Activated T-cell treated with anti-CD3 and anti-CD28 coated beads, Interleukin-2, amount 50 U/mL, for 48 hours (primary cell): ENCODE measurements around the gene LAMA4.
A peak's percentile ranks its signal among the peaks of the same experiment; 100 is the strongest.

Source experiments
- DNase-seq, 2 experiments: peaks; one replicate each; pipeline ENCODE4 v3.0.0-alpha.2; 2020

Gene LAMA4

DNA sequence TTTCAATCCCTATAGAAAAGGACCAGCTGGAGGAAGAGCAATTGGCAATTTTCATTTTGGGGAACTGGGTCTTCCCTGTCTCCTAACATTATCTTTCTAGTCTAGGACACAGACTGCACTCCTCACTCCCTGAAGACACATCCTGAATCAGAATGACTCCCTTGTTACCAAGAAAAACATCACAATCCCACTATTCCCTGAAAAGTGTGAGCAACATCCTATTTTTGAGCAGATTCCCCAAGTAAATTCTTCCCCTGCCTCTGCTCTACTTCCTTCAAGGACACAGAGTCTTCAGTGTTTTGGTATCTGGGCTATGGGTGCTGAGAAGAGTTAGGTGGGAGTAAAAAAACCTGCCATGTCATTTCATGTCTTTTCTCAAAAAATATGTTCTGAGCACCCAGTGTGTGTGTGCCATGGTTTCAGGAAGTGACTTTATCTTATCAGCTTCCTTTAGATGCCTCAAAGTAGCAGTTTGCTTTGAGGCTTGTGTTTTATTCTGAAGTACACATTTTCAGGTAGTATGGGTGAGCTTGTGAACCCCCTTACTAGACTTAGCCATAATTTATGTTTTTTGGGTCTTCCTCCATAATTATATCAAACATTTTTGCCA lies 12.4 kb downstream of the LAMA4 start:
- DNase-seq, result no peak

DNA sequence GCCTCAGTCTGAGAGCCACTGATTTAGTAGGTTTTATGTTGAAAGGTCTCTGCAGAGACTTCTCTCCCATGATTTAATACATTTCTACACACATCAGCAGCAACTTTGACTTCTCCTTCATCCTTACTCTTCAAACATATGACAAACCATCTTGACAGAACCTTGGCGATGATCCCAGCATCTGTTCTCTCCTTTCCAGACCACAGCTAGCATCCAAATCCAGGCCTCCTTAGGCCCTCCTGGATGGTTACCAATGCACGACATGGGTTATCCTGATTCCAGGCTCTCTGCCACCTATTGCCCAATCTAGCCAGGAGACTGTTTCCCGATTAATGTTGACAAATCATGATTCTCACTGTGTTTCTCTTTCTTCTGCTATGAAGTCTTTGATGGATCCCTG lies 16.8 kb downstream of the LAMA4 start:
- no peak for DNase-seq

DNA sequence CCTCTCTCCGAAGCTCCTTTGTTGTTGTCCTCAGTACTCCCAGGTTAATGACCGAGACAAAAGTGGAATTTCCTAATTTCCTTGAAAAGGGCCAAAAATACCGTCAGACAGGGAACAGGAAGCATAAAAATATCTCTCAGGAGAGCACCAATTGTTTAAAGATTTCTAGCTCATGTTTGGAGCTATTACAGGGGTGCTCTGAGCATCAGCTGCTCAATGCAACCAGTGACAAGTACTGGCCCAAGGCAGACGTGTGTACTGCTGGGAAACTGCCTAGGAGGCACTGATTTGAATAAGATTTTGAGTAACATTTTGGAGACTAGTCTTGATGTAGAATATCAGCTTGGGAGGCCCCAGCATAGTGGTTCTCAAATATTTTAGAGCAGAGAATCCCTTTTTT lies 17.3 kb downstream of the LAMA4 start:
- DNase-seq, result no peak

DNA sequence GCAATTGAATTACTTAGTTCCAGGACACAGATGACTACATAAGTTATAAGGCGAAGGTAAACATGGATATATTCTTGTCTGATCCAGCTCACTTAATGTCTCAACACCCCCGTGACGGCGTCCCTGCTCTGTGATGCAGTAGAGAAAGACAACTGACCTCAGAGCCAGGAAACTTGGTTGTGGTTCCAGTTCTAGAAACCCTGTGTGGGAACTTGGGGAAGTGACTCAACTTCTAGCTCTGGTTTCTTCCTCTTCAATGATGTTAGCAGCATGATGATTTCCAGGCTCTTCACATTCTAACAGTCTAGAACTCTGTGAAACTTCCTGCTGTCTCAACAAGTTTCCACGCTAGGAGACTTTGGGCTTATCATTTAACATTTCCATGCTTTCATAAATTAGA lies 18.4 kb downstream of the LAMA4 start:
- DNase-seq, result peak; percentile 75 to 79

DNA sequence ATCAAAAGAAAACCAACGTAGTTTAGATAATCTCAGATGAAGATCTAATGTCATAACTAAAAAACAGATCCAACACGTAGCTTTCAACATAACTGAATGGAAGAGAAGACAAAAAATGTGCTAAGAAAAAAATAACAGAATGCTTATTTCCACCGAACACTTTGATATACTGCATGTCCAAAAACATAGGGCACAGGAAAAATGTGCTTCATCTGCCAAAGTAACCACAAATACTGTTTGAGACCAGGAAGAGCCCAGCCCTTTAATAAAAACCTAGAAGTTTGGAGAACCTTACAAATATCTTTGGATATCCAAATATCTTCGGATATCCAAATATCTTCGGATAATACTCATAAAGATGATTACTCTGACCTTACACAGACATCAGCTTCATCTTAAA lies 19.8 kb downstream of the LAMA4 start:
- no peak for DNase-seq

DNA sequence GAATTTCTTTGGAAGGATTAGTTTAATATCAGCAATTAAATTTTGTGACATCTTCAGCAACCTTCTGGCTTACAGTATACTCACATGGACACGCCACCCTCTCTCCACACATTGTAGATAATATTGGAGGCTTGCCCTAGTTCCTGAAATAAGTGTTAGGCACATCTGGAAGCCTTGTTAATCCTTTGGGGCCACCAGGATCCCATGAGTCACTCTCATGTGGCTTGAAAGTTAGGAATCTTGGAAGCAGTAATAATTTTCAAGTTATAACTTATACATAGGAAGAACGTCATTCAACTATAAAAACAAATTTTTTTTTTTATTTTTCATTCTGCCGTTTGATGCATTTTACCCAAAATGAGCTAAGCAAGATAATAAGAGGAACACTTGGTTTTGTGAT lies 20.5 kb downstream of the LAMA4 start:
- DNase-seq, result no peak

DNA sequence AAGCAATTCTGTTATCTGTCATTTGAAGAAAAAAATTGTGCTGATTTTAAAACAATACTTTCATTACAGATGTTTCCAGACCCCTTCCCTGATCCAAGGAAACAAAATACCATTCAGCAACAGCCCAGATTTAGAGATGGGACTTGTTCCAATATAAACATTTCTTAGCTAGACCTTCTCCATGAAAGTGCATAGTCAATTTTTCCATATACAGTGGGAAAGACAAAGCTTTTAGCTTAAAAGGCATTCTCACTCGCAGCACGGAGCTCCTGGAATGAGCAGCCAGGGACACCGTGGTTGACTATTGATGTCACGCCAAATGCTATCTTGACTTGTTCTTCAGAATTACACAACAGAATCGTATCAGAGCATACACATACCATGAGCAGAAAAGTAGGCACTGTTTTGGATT lies 21.5 kb downstream of the LAMA4 start:
- DNase-seq, result no peak

DNA sequence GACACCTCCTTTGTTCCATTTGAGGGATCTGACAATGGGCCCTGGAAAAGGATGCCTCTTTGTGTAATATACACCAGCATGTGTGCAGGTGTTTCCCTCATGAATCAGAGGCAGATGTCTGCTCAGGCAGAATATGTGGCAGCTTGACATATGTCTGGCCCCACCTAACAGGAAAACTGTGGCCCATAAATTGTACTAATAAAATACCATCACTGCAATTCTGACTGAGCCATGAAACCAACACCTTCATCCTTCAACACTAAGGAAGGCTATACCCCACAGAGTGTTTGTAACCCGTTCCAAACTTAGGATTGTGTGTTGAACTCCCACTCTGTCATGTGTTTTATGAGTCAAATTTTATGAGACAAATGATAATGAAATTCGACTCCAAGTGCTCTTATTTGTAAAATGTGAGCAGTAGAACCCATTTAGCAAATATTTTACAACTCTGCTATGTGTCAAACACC lies 22.7 kb downstream of the LAMA4 start:
- DNase-seq, result no peak

DNA sequence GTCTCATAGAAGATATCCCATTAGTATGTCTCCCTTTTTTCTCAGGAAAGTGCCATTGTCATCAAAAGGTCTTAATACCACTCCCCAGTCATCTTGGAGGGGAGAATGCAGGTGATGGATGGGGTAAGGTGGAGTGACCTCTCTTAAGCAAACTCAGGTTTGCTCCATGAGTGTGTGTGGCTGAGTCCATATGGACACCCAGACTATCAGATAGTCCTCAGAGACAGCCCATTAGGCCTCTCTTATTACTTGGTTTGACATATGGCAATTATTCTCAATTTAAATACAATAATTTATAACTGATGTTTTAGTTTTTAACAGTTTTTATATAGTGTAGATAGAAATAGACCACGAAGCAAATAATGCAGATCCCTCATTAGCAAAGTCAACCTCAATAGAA lies 23.2 kb downstream of the LAMA4 start:
- DNase-seq, result no peak

DNA sequence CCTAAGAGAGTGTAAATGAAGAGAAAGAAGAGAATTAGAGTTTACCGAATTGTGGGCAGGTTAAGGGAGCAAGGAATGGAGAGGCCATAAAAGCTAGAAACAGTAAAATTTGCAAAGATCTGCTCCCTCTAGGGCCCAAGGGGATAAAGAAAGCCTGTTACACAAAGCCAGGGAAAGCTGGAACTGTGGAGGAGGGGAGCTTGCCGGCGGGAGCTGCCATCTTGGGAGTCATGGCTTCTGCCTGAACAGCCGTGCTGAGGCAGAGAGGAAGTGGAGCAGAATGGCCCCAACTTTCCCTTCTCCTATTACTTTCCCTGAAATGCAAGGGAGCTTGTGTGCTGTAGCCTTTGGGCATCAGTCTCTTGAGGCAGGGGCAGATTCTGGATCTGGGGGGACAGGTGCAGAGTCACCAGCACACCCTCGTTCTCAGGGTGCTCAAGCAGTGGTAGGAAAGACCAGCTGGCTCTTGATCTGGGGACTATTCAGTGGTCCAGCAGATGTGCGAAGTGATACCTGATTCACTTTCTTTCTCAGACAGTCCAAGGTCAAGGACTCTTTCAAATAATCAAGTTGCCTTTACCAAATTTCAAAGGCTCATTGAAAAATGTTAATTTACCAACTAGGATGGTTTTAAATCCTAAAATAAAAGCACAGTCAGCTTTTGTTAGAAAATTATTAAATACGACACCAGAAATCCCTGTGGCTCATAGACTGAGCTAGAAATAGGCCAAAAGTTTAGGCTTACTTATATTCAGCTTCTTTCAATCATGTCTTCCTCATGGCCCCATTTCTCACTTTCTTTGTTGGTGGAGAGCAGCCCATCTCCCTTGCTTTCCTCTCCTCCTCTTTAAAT lies 25.7 kb downstream of the LAMA4 start:
- DNase-seq, result no peak

DNA sequence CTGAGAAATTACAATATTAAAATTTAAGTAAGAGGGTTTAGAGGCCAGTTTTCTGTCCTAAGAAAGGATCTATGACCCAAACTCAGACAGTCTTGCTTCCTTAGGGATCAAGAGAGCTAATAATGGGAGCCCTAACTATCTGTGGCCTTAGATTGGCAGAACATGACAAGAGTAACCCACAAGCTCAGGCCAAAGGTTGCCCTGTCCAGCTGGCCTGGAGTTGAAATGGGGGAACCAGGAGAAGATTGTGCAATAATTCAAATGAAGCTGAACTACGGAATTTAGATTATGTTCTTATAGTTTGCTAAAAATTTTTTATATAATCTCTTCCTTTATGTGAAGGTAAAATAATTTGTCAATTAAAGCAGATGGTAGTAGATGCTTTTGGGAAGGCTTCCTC lies 26.4 kb downstream of the LAMA4 start:
- DNase-seq, result no peak

DNA sequence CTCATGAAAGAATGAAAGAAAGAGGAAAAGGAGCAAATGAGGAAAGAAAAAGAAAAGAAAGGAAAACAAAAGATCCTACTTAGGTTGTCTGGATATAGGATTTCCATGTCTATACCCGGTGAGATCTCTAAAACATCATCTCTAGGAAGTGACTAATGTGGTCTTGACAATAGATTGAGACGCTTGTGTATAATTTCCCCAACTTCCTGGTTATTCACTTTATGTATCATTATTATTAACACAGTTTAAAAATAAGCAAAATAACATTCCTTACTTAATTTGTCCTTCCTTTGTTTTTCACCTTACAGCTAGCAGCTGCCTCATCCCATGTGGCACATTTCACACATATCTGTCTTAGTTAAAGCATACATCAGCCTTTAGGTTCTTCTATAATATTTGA lies 27.0 kb downstream of the LAMA4 start:
- no peak for DNase-seq

DNA sequence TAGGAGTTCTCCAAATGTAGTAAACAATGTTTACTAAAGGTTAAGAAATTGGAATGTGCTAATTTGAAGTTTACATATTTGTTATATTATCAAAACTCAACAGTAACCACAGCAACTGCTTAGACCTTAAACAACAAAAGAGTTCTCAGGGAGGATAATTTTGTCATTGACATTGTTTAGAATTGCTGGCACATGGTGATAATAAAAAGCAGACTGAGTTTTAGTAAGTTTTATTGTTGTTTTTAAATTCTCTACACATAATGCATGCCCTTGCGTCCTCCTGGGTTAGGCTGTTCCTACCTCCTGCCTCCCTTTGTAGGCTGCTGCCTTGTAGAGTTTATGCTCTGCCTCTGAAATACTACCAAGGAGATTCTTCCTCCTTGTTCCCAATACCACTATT lies 28.7 kb downstream of the LAMA4 start:
- DNase-seq, result no peak

DNA sequence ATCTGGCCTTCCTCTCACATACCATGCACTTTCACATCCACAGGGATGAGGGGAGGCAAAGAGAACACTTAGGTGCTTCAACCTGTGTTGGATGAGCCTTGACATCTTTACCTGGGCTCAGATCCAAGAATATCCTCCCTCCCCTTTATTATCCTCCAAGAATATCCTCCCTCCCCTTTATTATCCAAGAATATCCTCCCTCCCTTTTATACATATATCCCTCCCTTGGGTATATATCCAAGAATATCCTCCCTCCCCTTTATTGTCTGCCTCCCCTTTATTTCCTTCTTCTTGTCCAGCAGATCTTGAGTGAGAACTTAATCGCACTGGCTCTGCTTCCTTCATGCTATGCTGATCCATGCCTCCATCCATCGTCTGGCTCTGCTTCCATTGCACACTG lies 30.3 kb downstream of the LAMA4 start:
- DNase-seq, result no peak

DNA sequence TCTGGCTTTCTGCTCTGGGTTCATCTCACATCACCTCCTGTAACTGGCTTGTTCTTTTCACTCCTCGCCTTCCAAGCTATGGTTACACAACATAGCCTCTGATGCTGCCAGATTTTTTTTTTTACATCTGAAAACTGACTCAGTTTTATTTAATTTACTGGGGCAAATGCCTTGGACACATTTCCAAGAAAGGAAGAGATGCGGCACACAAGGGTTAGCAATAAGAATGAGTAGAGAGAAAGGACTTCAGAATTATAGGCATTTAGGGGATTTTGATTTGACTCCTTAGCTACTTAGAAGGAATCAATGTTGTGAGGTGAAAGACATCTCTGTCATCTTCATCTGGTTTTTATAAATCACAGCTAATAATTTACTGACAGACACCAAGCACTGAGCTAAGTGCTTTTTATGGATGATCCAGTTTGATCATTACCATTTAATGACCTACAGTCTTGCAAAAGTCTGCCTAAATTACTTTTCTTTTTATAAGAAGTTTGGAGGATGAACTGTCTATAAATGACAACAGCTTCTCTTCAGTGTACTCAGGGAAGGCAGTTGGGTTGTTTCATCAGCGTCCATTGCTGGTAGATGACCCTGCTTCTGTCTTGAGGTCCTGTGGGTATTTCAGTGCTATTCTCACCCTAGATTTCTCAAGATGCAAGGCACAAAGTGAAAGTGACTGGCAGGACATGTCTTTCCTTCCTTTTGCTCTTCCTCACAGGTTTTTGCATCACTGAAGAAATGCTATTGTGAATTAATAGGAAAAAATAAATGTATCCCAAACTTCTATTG lies 31.1 kb downstream of the LAMA4 start:
- DNase-seq, result no peak

DNA sequence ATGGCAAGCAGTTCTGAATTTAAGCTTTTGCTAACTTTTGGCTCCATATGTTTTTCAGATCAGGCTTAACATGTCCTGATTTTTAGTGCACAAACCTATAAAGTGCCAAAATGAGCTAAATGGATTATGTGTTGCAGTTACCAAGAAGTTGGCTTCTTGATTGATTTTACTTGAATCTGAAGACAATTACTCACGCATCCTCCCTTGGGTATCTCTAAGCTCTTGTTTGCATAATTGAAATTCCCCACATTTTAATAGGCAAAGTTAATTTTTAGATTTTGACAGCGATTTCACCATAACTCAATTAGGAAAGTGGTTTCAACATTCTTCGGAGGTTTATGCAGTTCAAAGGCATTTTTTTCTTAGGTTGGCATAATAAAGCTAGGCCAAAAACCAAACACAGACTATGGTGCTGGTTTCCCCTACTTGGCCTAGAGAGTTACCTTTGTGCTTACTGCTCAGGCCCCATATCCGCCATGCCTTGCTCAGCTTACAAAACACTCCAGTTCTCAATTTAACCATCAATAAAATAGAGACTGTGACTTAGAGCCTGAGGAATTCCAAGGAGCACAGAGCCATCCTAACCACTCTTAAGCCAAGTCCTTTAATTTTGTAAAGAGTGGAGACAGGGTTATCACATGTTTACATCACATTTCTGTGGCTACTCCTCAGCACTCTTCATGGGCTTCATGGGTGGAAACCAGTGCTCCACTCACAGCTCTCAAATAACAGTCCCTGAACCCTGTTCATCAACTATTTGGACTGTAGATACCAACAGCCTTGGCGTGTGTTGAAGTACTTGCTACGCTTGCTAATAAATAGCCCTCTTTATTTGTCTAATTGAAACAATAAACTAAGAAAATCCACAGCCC lies 32.1 kb downstream of the LAMA4 start:
- no peak for DNase-seq

DNA sequence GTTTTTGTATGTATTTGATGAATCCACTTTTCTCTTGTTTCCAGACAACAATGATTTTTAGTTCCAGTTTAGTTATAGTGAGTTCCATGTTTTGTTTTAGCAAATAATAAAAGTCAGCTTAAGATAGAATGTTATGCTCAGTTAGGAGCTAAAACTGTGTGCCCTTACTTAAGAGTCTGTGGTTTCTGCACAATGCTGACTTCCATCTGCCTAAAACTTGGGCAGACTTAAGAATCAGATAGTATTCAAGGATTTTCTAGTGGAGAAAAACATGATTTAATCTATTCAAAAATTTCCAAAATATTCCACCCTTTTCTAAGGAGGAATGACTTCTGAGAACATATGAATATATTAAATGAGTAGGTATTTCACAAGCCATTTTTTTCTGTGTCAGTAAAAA lies 32.8 kb downstream of the LAMA4 start:
- no peak for DNase-seq

DNA sequence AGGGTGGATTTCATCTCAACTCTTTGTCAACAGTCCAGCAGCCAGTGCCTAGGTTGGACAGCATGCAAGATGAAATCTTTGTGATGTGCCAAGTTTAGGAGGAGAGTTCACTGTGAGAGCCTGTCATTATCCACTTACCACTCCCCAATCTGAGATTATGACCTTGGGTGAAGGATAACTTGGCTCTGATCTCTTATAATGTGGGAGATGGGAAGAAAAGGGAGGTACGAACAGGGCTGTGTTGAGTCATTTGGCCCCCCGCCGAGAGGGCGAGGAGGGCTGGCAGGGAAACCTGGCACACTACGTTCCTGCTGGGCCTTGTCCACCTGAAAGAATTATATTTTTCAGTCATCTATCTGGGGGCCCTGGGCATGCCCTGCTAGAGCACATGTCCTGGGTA lies 35.8 kb downstream of the LAMA4 start:
- no peak for DNase-seq

DNA sequence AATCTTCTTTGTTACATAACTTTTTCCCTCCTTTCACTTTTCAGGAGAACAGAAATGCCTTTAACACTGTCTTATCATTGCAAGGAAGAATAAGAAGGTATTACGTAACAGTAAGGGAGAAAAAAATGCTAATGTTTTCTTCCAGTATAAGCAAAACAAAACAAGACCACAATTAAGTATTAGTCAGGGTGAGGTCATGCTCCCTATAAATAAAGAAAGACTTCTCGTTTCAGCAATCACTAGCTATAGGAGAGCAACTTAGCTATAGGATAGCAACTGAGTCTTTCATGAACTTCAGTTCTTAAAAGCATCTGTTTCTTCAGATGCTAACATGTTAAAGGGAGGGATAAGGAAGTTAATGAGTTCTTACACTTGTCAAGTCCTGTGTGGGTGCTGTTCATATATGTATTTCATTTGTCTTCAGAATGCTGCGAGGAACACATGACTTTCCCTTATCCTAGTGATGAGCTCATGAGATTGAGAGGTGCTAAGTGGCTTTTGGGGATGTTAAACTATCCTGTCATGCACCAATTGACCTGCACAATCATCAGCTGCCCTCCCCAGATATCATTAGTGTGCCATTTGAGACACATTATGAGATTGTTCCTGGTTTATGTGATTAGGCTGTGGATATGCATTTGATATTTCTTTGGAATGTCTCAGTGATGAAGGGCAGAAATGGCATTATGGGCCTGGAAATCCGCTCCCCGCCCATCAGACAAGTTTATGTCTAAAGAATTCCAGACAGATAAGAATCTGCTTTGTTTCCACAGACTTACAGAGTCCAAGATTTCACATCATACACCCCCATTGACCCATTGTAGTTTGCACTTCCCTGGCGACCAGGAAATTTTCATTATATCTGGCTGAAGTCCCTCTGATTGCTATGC lies 37.5 kb downstream of the LAMA4 start:
- DNase-seq, result no peak

DNA sequence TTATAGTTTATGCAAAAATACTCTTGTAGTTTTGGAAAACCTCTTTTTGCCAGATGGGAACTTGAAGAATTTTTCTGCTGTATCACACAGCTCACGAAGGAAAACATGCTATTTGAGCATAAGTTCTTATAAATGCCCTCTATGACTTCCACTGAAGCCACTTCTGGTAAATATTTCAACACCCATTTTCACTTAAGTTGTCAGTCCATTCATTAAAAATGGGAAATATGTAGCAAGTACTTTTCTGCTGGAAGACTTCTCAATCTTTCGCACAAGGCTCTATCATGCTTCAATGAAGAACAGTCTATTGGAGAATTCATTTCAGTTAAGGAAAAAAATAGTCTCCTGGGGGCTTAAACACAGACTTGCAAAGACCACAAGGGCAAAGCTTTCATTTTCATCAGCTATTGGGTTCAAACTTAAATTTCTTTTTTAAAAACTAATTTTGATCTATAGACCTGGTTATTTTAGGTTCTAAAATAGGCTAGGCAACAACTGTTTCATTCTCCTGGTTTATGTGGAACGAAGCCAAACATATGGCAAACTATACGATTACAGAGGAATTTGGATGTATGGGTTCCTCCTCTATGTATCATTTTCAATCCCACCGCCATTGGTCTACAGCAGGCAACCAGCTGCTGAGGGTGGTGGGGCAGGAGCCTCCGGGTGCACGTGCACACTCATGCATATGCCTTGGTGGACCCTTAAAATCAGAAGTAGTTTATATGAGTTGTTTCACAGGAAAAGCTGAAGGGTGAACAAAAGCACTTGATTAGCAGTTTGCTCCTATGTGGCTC lies 38.7 kb downstream of the LAMA4 start:
- DNase-seq, result no peak

DNA sequence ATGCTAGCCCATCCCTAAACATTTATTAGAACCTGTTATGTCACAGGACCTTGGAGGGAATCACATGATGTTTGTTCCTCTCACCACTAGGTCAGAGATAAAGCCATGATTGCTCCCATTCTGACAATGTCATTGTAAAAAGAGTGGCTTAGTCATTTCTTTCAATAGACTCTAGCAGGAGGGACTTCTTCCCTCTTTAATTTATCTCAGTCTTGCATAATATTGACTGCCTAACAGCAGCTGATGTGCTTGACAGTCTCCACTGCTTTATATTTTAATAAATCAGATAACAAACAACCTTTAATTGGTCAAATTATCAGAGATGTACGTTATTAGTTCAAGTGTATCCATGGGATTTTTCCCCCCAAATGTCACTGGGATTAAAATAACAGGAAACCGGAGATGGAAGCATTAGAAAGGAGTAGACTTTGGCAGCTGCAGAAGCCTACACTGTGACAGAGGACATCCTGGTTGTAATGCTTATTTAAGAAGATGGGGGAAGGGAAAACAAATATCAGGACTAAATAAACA lies 39.6 kb downstream of the LAMA4 start:
- no peak for DNase-seq
